HFFc6 (cell line): Measurements from ENCODE around the gene GPR162. TPM values are rescaled to one million over a fixed set of nuclear protein-coding genes. Genes with fewer than 3 reads are reported as not detected.

Experiments
- DNase-seq: peaks from one replicate; pipeline ENCODE4 v3.0.0-alpha.2; 2018
- H3K27ac Mint-ChIP-seq: 2 replicates; pipeline ENCODE4 v1.8.0; 2020; ENCODE audit warnings: mild to moderate bottlenecking, mixed read lengths
- H3K27me3 Mint-ChIP-seq: 2 replicates; pipeline ENCODE4 v1.8.0; 2021; ENCODE audit warnings: mild to moderate bottlenecking, moderate library complexity, mixed read lengths; ENCODE audit not compliant: insufficient read depth
- H3K36me3 Mint-ChIP-seq: 2 replicates; pipeline ENCODE4 v1.8.0; 2021; ENCODE audit warnings: low read depth, mixed read lengths
- H3K4me1 Mint-ChIP-seq: 2 replicates; pipeline ENCODE4 v1.8.0; 2020; ENCODE audit warnings: low read depth, mixed read lengths
- H3K4me3 Mint-ChIP-seq: 2 replicates; pipeline ENCODE4 v1.8.0; 2020; ENCODE audit warnings: mild to moderate bottlenecking, moderate library complexity, mixed read lengths
- H3K9me3 Mint-ChIP-seq: 2 replicates; pipeline ENCODE4 v1.8.0; 2020; ENCODE audit warnings: mild to moderate bottlenecking, mixed read lengths
- CTCF ChIP-seq: fragments of 200-600 bp; sonication (generic); IDR thresholded peaks from 2 replicates; pipeline ENCODE4 v1.5.0; 2021; ENCODE audit warnings: antibody characterized with exemption, mild to moderate bottlenecking
- total RNA-seq, 6 experiments: library from RNA; stranded (reverse); fragmentation: NEBNext Ultra II Directional; extraction: Animal tissue kit (Norgen Biotek cat#: 25700); gene quantifications; 2 replicates in 1 of 6; 3 replicates in 5 of 6; pipeline ENCODE4 v1.2.3, GENCODE V29; 2021

The GPR162 gene
- total RNA-seq, 6 experiments from 2014 or later, result 0.78 to 3.1 (median 2.6) TPM

DNA sequence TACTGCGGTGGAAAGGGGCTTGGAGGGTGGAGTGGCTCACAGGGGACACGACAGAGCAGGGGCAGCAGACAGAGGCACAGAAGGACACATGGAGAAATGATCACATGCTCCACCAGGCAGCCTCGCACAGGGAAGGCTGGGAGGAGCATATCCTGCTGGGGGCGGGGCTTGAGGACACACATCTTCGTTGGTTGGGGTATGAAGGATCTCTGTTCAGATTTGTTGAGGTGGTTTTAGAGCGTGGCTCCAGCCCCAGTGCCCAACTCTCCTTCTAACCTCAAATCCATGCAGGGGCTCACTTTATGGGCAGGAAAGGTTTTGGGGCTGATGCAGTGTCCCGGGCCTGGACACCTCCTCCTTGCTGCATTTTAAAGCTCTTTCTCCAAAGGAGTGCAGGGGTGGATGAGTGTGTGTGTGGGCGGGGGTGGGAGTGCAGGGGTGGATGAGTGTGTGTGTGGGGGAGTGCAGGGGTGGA is 5.9 kb downstream of the GPR162 start:
- peak overlapping the region; percentile 82 for H3K4me3 Mint-ChIP-seq
- peaks cover 54% of the 10 kb centered on the region for H3K4me1 Mint-ChIP-seq
- peak; percentile 72 for DNase-seq
- H3K27ac Mint-ChIP-seq, result peak overlapping the region; percentile 92
- H3K36me3 Mint-ChIP-seq, result peaks cover 8% of the 10 kb centered on the region
- no peaks in the 10 kb centered on the region for H3K9me3 Mint-ChIP-seq
- peaks cover 17% of the 10 kb centered on the region for H3K27me3 Mint-ChIP-seq
- no peak for TF ChIP-seq CTCF

DNA sequence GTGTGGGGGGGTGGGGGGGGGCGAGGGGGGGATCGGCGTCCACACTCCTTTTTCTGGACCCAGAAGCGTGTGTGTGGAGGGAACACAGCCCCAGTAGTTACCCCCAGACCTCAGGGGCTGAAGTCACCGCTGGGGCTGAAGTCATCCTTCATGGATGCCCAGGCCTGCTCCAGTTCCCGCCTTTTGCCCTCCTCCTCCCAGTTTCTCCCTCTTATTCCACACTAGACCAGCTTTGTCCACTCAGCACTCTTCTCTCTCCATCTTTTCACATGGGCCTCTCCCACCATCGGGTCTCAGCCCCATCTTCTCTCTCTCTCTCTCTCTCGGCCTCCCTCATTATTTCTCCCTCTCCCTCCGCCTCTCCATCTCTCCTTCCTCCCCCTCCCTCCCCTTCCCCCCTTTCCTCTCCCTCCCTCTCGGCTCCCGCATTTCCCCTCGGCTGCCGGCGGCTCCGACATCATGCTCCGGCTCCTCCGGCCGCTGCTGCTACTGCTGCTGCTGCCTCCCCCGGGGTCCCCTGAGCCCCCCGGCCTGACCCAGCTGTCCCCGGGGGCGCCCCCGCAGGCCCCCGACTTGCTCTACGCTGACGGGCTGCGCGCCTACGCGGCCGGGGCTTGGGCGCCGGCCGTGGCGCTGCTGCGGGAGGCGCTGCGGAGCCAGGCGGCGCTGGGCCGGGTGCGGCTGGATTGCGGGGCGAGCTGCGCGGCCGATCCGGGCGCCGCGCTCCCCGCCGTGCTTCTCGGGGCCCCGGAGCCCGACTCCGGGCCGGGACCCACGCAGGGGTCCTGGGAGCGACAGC is 6.6 kb downstream of the GPR162 start, which contains the start of gene P3H3:
TSS of gene P3H3 (plus strand) at position 426 of the 799 bp plus-strand sequence. CDS start at position 460, 34 bp downstream.
- H3K4me1 Mint-ChIP-seq, result peaks cover 51% of the 10 kb centered on the region
- TF ChIP-seq CTCF, result peak; percentile 8; the same call in 1 of the 2 replicates
- DNase-seq, result peak; percentile 53

GRCh38 chr12:6828781-6829535 is 7.3 kb downstream of the GPR162 start:
- 0 out of 2 replicates have a peak, but pooled peaks have one; percentile 3 for TF ChIP-seq CTCF
- peak overlapping the region; percentile 99 for H3K4me3 Mint-ChIP-seq
- peaks cover 12% of the 10 kb centered on the region for H3K27me3 Mint-ChIP-seq

More for the DNA sequence above, 6.6 kb downstream of the GPR162 start, which contains the start of gene P3H3:
- H3K4me3 Mint-ChIP-seq, result peak within 1 kb of the TSS; percentile 99
- peak within 1 kb of the TSS; percentile 95 for H3K27ac Mint-ChIP-seq
- peaks cover 8% of the 10 kb centered on the region for H3K36me3 Mint-ChIP-seq
- no peaks in the 10 kb centered on the region for H3K9me3 Mint-ChIP-seq
- peaks cover 12% of the 10 kb centered on the region for H3K27me3 Mint-ChIP-seq

DNA sequence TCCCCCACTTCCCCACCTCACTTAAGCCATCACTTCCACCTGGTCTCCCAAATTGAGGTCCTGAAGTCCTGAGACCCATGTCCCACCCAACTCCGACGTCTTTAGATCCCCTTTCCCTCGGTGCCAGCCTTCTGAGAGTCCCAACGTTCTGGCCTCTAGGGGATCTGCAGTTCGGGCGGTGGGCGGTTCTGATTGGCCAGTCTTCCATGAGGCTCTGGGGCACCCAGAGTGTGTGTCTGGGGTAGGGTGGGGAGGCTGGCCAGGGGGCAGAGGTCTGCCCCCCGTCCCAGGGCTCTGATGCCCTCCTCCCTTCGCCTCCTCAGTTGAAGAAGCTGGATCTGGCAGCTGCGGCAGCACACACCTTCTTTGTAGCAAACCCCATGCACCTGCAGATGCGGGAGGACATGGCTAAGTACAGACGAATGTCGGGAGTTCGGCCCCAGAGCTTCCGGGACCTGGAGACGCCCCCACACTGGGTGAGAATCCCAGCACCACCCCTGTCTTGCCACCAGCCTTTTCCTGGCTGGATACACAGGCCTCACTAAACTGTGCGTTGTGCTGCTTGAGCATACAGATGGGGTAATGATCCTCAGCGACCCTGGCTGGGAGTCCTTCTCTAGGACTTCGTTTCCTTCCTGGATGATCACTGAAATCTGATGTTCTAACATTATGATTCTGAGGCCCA is 8.1 kb downstream of the GPR162 start:
- no peak for DNase-seq
- peak overlapping the region; percentile 99 for H3K4me3 Mint-ChIP-seq
- H3K36me3 Mint-ChIP-seq, result peaks cover 19% of the 10 kb centered on the region
- TF ChIP-seq CTCF, result peak; percentile 31
- H3K4me1 Mint-ChIP-seq, result peaks cover 51% of the 10 kb centered on the region
- H3K9me3 Mint-ChIP-seq, result no peaks in the 10 kb centered on the region
- peak overlapping the region; percentile 95 for H3K27ac Mint-ChIP-seq
- peaks cover 10% of the 10 kb centered on the region for H3K27me3 Mint-ChIP-seq

More at GRCh38 chr12:6828781-6829535, 7.3 kb downstream of the GPR162 start:
- DNase-seq, result no peak
- peaks cover 53% of the 10 kb centered on the region for H3K4me1 Mint-ChIP-seq
- peak overlapping the region; percentile 95 for H3K27ac Mint-ChIP-seq
- H3K9me3 Mint-ChIP-seq, result no peaks in the 10 kb centered on the region
- H3K36me3 Mint-ChIP-seq, result peaks cover 12% of the 10 kb centered on the region

DNA sequence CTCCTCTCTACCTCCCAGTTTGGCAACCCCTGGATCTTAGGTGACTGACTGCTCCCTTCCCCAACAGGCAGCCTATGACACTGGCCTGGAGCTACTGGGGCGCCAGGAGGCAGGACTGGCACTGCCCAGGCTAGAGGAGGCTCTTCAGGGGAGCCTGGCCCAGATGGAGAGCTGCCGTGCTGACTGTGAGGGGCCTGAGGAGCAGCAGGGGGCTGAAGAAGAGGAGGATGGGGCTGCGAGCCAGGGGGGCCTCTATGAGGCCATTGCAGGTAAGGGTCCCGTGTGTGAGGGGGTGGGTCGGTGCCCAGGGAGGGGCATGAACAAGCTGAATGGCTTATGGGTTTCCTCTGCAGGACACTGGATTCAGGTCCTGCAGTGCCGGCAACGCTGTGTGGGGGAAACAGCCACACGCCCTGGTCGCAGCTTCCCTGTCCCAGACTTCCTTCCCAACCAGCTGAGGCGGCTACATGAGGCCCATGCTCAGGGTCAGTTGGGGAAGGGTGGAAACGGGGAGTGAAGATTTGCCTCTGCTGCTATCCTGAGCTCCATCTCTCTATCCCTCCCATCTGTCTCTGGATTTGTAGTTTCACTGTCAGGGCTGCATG is 8.8 kb downstream of the GPR162 start:
- Mint-ChIP-seq H3K27me3 (peaks cover 3% of the 10 kb centered on the region), H3K4me3 (peak overlapping the region; percentile 99), H3K4me1 (peaks cover 44% of the 10 kb centered on the region), H3K9me3 (no peaks in the 10 kb centered on the region), H3K27ac (peak overlapping the region; percentile 56; the same call in 1 of the 2 replicates), H3K36me3 (peaks cover 17% of the 10 kb centered on the region)
- no peak for TF ChIP-seq CTCF
- no peak for DNase-seq
